ENCODE data around the gene FNDC3B. TPM values are rescaled to one million over a fixed set of nuclear protein-coding genes. Genes with fewer than 3 reads are reported as not detected.

FNDC3B gene
- total RNA-seq, 1 donor from 2014 or later: 71.3 TPM

GRCh38 chr3:172111163-172111562, 71.8 kb downstream of the FNDC3B start:
- TF ChIP-seq CTCF (IDR thresholded peaks at IDR 0.05; ENCODE audit: insufficient read depth, low read length, poor library complexity, severe bottlenecking): no peak
- Histone ChIP-seq H3K4me3 (ENCODE audit: low read depth, low read length) (no peak overlapping the region), H3K27me3 (ENCODE audit: control insufficient read depth, insufficient read depth, low read length) (no peaks in the 10 kb centered on the region), H3K36me3 (ENCODE audit: control insufficient read depth, insufficient read depth, low read length) (no peaks in the 10 kb centered on the region)
- DNase-seq (ENCODE audit: low read depth): no peak

- H3K27me3 ChIP-seq (ENCODE audit: control insufficient read depth, insufficient read depth, low read length): no peaks in the 10 kb centered on the region
- no peak for TF ChIP-seq CTCF (IDR thresholded peaks at IDR 0.05; ENCODE audit: insufficient read depth, low read length, poor library complexity, severe bottlenecking)
- DNase-seq (ENCODE audit: low read depth): no peak
- H3K36me3 ChIP-seq (ENCODE audit: control insufficient read depth, insufficient read depth, low read length): no peaks in the 10 kb centered on the region
- H3K4me3 ChIP-seq (ENCODE audit: low read depth, low read length): no peak overlapping the region
Measured at GRCh38 chr3:172112078-172112733, 72.8 kb downstream of the FNDC3B start.

- H3K27me3 ChIP-seq (ENCODE audit: control insufficient read depth, insufficient read depth, low read length): no peaks in the 10 kb centered on the region
- H3K4me3 ChIP-seq (ENCODE audit: low read depth, low read length): no peak overlapping the region
- H3K36me3 ChIP-seq (ENCODE audit: control insufficient read depth, insufficient read depth, low read length): no peaks in the 10 kb centered on the region
- no peak for TF ChIP-seq CTCF (IDR thresholded peaks at IDR 0.05; ENCODE audit: insufficient read depth, low read length, poor library complexity, severe bottlenecking)
- DNase-seq (ENCODE audit: low read depth): no peak
Measured at GRCh38 chr3:172112734-172113120, 73.3 kb downstream of the FNDC3B start.

- no peaks in the 10 kb centered on the region for H3K27me3 ChIP-seq (ENCODE audit: control insufficient read depth, insufficient read depth, low read length)
- no peak overlapping the region for H3K4me3 ChIP-seq (ENCODE audit: low read depth, low read length)
- no peak for TF ChIP-seq CTCF (IDR thresholded peaks at IDR 0.05; ENCODE audit: insufficient read depth, low read length, poor library complexity, severe bottlenecking)
- DNase-seq (ENCODE audit: low read depth): no peak
- H3K36me3 ChIP-seq (ENCODE audit: control insufficient read depth, insufficient read depth, low read length): no peaks in the 10 kb centered on the region
Measured at GRCh38 chr3:172113710-172114109, 74.3 kb downstream of the FNDC3B start.

- Histone ChIP-seq H3K27me3 (ENCODE audit: control insufficient read depth, insufficient read depth, low read length) (no peaks in the 10 kb centered on the region), H3K4me3 (ENCODE audit: low read depth, low read length) (no peak overlapping the region), H3K36me3 (ENCODE audit: control insufficient read depth, insufficient read depth, low read length) (no peaks in the 10 kb centered on the region)
- no peak for DNase-seq (ENCODE audit: low read depth)
- TF ChIP-seq CTCF (IDR thresholded peaks at IDR 0.05; ENCODE audit: insufficient read depth, low read length, poor library complexity, severe bottlenecking): no peak
Measured at GRCh38 chr3:172115059-172115458, 75.7 kb downstream of the FNDC3B start.

- Histone ChIP-seq H3K36me3 (ENCODE audit: control insufficient read depth, insufficient read depth, low read length) (no peaks in the 10 kb centered on the region), H3K4me3 (ENCODE audit: low read depth, low read length) (no peak overlapping the region), H3K27me3 (ENCODE audit: control insufficient read depth, insufficient read depth, low read length) (no peaks in the 10 kb centered on the region)
- TF ChIP-seq CTCF (IDR thresholded peaks at IDR 0.05; ENCODE audit: insufficient read depth, low read length, poor library complexity, severe bottlenecking): no peak
- DNase-seq (ENCODE audit: low read depth): no peak
Measured at GRCh38 chr3:172115787-172116186, 76.4 kb downstream of the FNDC3B start.

Measured in kidney epithelial cell (primary cell).